Femur (tissue), 1 donor: ENCODE results near the gene MLXIP.
"Not testable (repeated sequence)": the region's sequence is repeated elsewhere in the genome, so short reads cannot be mapped to it uniquely, and the experiment has no call there.

ENCODE experiments used
- DNase-seq: peaks from one replicate; pipeline ENCODE4 v3.0.0-alpha.2; 2017

Gene MLXIP

DNA sequence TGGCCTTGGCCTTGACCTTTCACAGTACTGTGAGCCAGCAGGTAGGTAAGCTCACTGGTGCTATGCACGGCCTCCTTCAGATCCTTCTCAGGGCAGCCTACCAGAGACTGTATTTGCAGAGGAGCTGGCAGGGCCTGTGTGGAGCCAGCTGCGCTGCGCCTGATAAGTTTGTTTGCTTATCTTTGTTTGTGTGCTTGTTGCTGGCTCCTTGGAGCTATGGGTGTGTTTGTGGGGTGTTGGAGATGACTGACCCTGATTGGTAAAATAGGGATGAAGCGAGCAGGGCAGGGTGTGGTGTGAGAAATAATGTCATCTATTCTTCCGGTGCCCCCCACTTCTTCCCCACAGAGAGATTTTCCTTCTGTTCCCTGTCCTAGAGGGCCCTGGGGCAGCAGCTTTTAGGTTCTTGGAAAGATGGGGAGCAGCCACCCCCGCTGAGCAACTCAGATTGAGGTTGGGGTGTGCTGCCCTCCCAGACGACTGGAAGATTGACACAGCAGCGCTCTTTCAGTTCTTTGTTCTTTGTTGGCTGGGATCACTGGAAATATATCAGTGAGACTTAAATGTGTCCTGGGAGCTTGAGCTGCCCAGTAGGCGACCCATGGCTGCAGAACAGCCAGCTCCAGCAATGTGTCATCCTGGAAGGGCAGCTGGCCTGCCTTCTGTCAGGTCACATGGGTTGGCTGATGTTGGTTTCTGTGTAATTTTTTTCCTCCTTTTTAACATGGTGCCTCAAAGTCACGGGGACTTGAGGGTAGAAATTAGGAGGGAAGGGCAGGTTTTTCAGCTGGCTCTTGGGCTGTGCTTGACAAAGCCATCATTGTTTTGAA, 19.6 kb downstream of the MLXIP start:
- DNase-seq, result peak; percentile 72

DNA sequence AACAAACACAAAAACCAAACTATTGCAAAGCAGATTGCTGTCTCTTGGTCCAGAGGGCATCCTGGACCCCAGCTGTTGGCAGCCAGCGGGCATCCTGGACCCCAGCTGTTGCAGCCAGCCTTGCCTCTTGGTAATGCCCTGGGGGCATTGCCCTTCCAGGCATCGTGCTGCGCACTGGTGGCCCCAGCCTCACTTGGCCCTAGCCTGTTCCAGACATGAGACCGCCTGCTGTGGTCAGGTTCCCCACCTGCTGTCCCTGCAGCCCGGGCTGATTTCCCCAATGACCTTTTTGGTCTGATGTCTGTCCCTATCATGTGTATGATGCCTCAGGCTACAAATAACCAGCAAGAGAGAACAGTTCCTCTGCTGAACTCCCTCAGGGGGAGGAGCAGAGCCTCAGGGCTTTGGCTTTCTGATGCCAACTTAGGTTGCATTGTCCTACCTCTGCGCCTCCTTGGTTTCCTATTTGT, 20.8 kb downstream of the MLXIP start:
- DNase-seq, result no peak

GRCh38 chr12:122099856-122100255, 21.3 kb downstream of the MLXIP start:
- DNase-seq, result no peak

DNA sequence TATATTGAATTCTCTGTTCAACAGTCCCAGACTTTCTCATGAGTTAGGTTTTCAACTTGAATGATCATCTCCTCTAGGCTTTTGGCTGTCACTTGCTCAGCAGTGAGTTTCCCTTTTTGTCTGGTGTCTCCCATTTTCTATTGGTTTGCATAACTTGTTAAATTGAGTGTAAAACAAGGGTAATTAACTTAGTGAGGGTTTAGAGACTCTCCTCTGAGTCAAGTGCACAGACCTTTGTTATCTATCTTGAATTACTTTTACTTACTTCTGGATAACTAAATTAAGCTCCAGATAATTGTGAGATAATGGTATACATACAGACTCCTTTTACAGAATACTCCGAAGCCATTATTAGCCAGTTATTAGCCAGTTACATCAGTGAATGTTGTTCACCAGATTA, 22.0 kb downstream of the MLXIP start:
- no peak for DNase-seq

DNA sequence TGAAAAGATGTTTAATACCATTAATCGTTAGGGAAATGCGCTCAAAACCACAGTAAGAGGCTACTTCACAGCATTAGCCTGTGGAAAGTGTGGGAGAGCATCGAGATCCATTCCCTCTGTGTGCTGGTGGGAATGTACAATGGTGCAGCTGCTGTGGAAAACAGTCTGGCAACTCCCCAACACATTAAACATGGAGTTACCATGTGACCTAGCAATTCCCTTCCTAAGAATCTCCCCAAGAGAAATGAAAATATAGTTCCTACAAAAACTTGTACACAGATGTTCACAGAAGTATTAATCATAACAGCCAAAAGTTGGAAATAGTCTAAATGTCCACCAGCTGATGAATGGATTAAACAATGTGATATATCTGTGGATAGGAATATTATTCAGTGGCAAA, 23.8 kb downstream of the MLXIP start:
- peak; percentile 69 for DNase-seq

GRCh38 chr12:122104844-122105243, 26.3 kb downstream of the MLXIP start:
- no peak for DNase-seq

- DNase-seq, result not testable (repeated sequence)
Observed at GRCh38 chr12:122105496-122105895, 26.9 kb downstream of the MLXIP start.

GRCh38 chr12:122106843-122107242, 28.3 kb downstream of the MLXIP start:
- DNase-seq, result no peak

GRCh38 chr12:122107261-122107660, 28.7 kb downstream of the MLXIP start:
- DNase-seq, result no peak

- no peak for DNase-seq
Observed at GRCh38 chr12:122111089-122111641, 32.6 kb downstream of the MLXIP start.

DNA sequence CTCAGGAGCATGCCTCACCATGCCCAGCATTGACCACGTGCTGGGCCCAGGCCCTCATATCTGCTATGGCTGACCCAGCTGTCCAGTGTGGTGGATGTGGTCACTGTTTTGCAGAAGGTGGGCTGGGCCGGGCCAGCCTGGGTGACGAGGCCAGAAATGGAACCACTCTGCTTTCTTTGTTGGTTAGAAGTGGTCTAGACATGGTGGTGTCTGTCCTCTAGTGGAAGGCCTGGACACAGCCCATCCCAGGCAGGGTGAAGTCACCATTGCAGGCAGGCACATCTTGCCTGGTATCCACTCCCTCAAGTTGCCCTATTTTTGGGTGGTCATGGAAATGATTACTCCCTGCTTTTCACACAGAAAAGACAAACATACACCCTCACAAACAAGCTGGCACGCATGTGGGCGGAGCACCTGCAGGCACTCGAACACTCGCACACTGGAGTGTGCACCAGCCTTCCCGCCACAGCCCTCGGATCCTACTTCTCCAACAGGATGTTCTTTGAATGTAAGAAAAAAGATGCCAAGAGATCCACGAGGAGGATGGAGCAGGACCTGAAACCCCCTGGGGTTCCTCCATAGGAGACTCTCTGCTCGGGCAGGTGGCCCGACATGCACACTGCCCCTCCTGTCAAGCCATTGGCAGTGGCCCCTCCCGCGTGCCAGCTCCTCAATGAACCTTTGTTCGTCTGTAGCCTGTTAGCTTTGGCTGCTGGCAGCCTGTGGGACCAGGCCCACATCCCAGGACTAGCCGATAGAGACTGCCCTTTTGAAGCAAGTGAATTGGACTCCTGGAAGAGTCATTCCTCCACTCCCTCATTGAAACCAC, 38.4 kb downstream of the MLXIP start:
- no peak for DNase-seq

DNA sequence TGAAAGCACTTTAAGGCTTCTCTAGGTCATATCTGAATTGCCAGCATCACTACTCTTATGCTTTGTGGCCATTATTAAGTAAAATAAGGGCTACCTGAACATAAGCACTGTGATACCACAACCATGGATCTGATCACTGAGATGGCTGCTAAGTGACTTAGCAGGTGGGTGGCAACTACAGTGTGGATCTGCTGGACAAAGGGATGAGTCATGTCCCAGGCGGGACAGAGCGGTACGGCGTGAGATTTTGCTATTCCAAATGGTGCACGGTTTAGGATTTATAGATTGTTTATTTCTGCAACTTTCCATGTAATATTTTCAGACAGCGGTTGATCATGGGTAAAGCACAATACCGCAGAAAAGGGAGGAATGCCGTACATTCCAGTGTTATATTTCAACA, 39.4 kb downstream of the MLXIP start:
- DNase-seq, result no peak

GRCh38 chr12:122121341-122121740, 42.8 kb downstream of the MLXIP start:
- not testable (repeated sequence) for DNase-seq

- DNase-seq, result no peak
Observed at GRCh38 chr12:122121745-122122144, 43.2 kb downstream of the MLXIP start.

GRCh38 chr12:122123051-122123760, 44.6 kb downstream of the MLXIP start:
- DNase-seq, result peak; percentile 82

DNA sequence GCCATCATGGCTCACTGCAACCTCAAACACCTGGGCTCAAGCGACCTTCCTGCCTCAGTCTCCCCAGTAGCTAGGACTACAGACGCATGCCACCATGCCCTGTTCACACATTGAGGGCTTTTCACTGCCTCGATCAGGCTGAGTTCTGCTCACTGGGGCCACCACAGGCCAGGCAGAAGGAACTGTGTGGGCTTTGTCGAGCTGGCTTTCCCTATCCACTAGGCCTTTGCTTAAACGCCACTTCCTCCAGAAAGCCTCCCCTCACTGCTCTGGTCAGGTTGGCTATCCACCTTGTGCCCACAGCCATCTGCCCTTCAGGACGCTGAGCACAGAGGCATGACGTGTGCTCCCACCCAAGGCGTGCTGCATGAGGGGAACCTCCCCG, 45.2 kb downstream of the MLXIP start:
- no peak for DNase-seq

- DNase-seq, result no peak
Observed at GRCh38 chr12:122124370-122124769, 45.8 kb downstream of the MLXIP start.

- DNase-seq, result peak; percentile 51
Observed at GRCh38 chr12:122125452-122126341, 47.1 kb downstream of the MLXIP start.

- DNase-seq, result no peak
Observed at GRCh38 chr12:122126342-122126635, 47.7 kb downstream of the MLXIP start.

DNA sequence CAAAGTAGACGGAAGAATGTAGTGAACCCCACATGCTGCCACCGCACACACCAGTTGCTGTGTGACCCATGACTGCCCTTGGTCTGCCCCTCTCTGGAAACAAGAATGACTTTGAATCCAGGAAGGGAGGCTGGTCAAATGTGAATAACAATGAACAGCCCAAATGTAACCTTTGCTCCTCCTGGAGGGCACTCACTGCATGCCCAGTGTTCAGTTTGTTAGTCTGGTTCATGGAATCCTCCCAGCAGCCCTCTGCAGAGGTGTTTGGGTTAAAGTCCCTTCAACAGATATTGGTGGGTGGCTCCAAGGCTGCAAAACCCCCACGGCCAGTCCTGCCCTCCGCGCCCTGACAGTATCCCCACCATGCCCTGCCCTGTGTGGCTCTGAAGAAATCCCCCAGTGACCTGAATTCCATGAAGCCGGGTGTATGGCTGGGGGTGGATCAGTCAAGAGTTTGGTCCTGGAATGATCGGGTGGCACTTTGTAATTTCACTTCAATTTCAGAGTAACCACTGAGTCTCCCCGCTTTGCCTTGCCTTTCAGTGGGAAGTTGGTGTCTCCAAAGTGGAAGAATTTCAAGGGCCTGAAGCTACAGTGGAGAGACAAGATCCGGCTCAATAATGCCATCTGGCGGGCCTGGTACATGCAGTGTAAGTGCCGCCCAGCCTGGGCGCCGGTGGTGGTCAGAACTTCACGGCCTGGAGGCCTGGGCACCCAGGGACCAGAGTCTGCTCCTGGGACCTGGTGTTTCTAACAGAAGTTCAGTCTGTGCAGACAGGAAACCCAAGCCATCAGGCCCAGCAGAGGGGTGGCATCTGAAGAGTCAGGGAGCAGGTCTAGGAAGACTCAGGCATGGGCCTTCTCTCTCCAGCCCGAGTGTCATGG, 48.4 kb downstream of the MLXIP start:
- no peak for DNase-seq

DNA sequence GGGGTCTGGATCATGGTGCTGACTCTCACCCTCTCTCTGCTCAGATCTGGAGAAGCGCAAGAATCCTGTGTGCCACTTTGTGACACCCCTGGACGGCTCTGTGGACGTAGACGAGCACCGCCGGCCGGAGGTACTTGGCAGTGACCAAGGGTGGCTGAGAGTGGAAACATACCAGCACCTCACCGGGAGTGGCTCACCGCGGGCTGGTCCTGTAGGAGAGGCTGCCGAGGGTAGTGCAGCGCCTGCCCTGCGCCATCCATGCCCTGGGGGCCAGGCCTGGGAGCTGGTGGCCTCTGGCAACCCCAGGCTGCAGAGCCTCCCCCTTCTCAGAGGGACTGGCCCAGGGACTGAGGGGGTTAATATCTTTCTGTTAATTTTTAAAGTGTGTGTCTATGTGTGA, 49.3 kb downstream of the MLXIP start:
- DNase-seq, result no peak
